HG03520 (cell line): ENCODE results near the gene TBC1D5.
"Not testable (repeated sequence)": the region's sequence is repeated elsewhere in the genome, so short reads cannot be mapped to it uniquely, and the experiment has no call there.

Source experiments
- ATAC-seq: cut with Tn5 transposase; IDR thresholded peaks from one replicate; pipeline ENCODE4 v1.9.1; 2021; ENCODE audit warnings: mild to moderate bottlenecking, moderate library complexity; ENCODE audit not compliant: unreplicated experiment

The TBC1D5 gene

GRCh38 chr3:17151598-17152373 is 590.6 kb downstream of the TBC1D5 start:
- peak; percentile 97 for ATAC-seq

DNA sequence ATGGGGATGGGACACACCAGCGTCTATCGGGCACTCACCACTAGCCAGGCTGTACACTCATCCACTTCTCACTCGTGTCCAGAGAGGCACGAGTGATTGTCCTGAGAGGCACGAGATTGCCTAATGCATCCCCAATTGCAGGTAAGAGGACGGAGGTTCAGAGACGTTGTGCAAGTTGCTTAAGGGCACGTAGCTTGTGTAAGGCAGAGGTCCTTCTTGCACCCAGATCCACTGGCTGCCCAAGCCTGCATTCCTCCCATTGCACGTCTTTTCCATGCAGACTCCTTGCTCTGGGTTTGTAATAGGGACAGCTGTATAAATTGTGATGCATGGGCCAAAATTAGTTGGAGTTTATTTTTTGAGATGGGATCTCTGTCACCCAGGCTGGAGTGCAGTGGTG is 593.4 kb downstream of the TBC1D5 start:
- no peak for ATAC-seq

- no peak for ATAC-seq
These were observed 597.8 kb downstream of the TBC1D5 start for GRCh38 chr3:17144665-17144993.

- ATAC-seq: no peak
These were observed 598.4 kb downstream of the TBC1D5 start for GRCh38 chr3:17143893-17144664.

- ATAC-seq: no peak
These were observed 599.9 kb downstream of the TBC1D5 start for GRCh38 chr3:17142516-17142915.

- ATAC-seq: no peak
These were observed 600.7 kb downstream of the TBC1D5 start for GRCh38 chr3:17141699-17142098.

DNA sequence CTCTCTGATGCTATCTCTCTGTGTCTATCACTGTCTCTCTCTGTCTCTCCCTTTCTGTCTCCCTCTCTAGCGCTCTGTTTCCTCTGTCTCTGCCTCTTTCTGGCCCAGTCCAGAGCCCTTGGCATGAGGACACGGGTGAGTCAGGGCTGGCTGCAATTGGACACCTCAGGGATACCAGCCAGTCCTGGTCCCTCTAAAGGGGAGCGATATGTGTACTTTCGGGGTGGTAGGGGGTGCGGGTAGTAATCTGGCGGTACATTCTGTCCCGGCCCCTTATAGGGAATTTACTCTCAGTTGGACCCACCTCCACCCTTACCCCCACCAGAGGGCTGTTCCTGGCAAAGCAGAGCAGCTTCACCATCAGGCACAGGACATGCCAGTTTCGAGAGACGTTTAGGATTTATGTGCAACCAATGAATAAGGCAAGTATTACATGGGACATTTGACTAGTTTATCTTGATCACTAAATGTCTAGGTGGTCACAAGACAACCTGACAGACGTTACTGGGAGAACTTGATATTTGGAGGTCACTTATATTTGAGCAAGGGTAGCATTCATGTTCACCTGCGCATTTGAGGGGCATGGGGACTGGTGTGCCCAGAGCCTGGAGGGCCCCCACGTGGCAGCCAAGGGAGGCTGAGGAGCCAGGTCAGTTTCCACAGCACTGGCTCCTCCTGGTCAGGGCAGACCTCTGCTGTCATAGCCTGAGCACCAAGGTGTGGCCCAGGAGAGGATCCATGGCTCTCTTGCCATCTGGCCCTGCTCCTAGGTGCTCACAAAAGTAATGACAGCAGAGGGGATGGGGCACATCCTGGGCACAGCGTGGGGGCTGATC is 601.5 kb downstream of the TBC1D5 start:
- ATAC-seq: no peak

- ATAC-seq: no peak
These were observed 604.0 kb downstream of the TBC1D5 start for GRCh38 chr3:17138246-17139039.

DNA sequence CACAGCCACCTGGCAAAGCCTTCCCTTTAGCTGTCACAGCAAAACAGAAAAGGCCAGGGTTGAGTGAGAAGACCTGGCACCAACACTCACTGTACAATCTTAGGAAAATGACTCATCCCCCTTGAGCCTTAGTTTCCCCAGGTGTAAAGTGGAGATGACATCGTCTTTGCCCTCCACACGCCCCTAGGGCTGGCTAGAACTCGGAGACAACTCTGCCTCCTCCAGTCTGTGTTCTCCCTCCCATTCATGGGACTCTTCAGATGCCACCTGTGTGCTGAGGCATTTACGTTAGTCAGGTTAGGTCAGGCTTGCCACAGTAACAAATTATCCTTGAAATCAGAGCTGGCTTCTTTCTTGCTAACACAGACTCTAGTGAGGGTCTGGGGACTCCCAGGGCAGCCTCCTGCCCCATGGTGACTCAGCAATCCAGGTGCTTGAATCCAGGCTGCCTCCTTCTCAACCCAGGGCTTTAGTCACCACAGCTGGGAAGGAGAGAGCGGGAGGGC is 605.1 kb downstream of the TBC1D5 start:
- no peak for ATAC-seq

GRCh38 chr3:17136136-17136721 is 606.2 kb downstream of the TBC1D5 start:
- ATAC-seq: no peak

- no peak for ATAC-seq
These were observed 606.7 kb downstream of the TBC1D5 start for GRCh38 chr3:17135696-17136095.

- ATAC-seq: no peak
These were observed 608.5 kb downstream of the TBC1D5 start for GRCh38 chr3:17133632-17134545.

GRCh38 chr3:17132286-17133115 is 609.9 kb downstream of the TBC1D5 start:
- no peak for ATAC-seq

DNA sequence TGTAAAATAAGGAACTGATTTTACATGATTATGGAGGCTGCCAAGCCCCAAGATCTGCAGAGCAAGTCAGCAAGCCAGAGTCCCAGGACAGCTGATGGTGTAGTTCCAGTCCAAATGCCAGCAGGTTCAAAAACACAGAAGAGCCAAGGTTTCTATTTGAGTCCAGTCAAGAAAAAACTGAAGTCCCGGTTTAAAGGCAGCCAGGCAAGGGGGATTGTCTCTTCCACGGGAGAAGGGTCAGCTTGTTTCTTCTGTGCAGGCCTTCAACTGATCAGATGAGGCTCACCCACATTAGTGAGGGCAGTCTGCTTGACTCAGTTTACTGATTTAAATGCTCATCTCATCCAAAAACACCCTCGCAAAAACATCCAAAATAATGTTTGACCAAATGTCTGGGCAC is 611.5 kb downstream of the TBC1D5 start:
- ATAC-seq: no peak

- ATAC-seq: no peak
These were observed 612.9 kb downstream of the TBC1D5 start for GRCh38 chr3:17129556-17129955.

- not testable (repeated sequence) for ATAC-seq
These were observed 613.8 kb downstream of the TBC1D5 start for GRCh38 chr3:17128671-17129070.

DNA sequence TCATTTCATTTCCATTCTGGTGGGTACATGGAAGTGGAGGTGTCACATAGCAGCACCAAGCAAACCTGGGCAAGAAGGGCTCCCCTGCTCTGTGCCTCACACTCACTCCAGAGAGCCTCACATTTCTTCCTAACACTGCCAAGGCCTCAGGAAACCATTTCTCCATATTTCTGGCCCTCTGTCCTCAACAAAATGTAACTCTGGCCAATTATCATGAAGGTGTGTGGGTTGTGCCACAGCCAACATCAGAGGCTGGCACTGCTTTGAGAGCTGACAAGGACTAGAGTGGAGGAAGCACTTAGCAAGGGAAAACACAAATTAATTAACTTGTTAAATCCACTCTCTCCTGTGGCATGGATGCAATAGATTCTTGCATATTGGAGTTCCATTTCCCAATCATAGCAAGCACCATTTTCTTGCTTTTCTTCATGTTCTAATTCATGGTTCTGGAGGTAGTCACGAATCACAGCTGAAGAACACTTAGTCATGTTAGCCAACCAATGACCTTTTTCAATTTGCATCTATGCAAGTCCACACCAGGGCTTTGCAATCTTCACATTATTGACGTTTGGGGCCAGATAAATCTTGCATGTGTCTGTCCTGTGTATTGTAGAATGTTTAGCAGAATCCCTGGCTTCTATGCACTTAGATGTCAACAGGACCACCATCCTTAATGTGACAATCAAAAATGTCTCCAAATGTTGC is 616.5 kb downstream of the TBC1D5 start:
- ATAC-seq: no peak

- no peak for ATAC-seq
These were observed 619.7 kb downstream of the TBC1D5 start for GRCh38 chr3:17122758-17123157.
